Thoracic aorta (tissue), 2 donors: Measurements from ENCODE around the gene KLHL11. TPM values are rescaled to one million over a fixed set of nuclear protein-coding genes. Genes with fewer than 3 reads are reported as not detected.

ENCODE experiments used
- ATAC-seq: fragments of 150-250 bp; one replicate; pipeline ENCODE4 v1.8.0; 2017; ENCODE audit warnings: low read depth; ENCODE audit not compliant: insufficient number of reproducible peaks, low FRiP score
- DNase-seq: peaks from one replicate; pipeline ENCODE4 v3.0.0-alpha.2; 2020; ENCODE audit warnings: low spot score
- H3K27ac ChIP-seq, 2 donors: fragments of 200-600 bp; sonication (generic); 1 replicate in 1 of 2; 2 replicates in 1 of 2; pipeline ENCODE4 v1.5.1; 2016; ENCODE audit warnings: mild to moderate bottlenecking in 2 of 2, moderate library complexity in 2 of 2
- H3K27me3 ChIP-seq: fragments of 200-600 bp; sonication (generic); replicated peaks from 2 replicates; pipeline ENCODE4 v1.6.0; 2016; ENCODE audit warnings: mild to moderate bottlenecking; ENCODE audit not compliant: insufficient read depth
- H3K36me3 ChIP-seq: fragments of 200-600 bp; sonication (generic); one replicate; pipeline ENCODE4 v1.5.1; 2016
- H3K4me1 ChIP-seq, 2 donors: fragments of 200-600 bp; sonication (generic); 1 replicate in 1 of 2; 2 replicates in 1 of 2; pipeline versions ENCODE4 v1.5.1 to v1.6.0; 2016; ENCODE audit warnings: low read depth in 2 of 2, mild to moderate bottlenecking in 1 of 2; ENCODE audit not compliant: control insufficient read depth in 1 of 2
- H3K4me3 ChIP-seq: fragments of 200-600 bp; sonication (generic); 2 replicates; pipeline ENCODE4 v1.5.1; 2016; ENCODE audit warnings: mild to moderate bottlenecking
- H3K9me3 ChIP-seq: fragments of 200-600 bp; sonication (generic); 2 replicates; pipeline ENCODE4 v1.5.1; 2016
- total RNA-seq, 2 donors: library from RNA; depleted of rRNA; stranded (reverse); fragments of >200 nt; gene quantifications; one replicate each; pipeline versions ENCODE4 v1.1.0 to v1.2.3, GENCODE V29; 2016
- TF ChIP-seq, protein P1 (sequence below): fragments of 200-600 bp; sonication (generic); IDR thresholded peaks from one replicate; pipeline ENCODE4 v1.5.1; 2019; ENCODE audit warnings: antibody characterized with exemption

The KLHL11 gene
- total RNA-seq, 2 donors from 2014 or later = 22.6 to 28.6 TPM

DNA sequence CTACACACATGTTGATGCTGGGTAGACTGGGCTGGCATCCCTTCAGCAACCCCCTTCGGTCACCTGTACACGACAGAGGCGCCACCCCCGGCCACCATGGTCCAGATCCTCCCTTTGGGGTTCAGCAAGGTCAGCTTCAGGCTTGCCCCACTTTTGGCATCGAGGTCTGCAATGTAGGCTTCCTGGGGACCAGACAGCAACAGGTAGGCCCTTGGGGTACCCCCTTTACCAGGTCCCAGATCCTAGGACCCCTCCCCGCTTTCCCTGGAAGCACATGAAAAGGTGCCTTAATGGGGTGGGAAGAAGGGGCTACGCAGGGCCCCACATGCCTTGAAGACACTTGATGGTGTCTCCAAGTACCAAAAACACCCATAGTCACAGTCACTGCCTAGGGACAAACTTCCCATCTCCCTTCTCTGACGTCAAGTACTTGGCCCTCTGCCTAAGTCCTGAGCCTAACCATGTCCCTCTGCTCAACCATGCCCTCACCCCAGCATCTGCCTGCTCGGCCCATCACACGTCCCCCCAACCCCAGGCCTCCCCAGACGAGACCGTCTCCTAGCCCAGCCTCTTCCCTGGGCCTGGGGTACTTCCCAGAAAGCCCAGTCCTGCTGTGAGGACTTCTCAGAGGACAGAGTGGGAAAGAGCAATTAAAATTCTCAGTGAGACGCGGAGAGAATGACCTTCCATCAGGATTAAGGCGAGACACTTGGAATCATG, 41.4 kb upstream of the KLHL11 start:
- no peak overlapping the region for H3K27ac ChIP-seq
- DNase-seq = no peak
- ATAC-seq = no peak
- H3K4me3 ChIP-seq = no peak overlapping the region
- H3K36me3 ChIP-seq = peaks cover 78% of the 10 kb centered on the region
- H3K9me3 ChIP-seq = no peaks in the 10 kb centered on the region
- H3K27me3 ChIP-seq = no peaks in the 10 kb centered on the region
- TF ChIP-seq, protein P1, sequence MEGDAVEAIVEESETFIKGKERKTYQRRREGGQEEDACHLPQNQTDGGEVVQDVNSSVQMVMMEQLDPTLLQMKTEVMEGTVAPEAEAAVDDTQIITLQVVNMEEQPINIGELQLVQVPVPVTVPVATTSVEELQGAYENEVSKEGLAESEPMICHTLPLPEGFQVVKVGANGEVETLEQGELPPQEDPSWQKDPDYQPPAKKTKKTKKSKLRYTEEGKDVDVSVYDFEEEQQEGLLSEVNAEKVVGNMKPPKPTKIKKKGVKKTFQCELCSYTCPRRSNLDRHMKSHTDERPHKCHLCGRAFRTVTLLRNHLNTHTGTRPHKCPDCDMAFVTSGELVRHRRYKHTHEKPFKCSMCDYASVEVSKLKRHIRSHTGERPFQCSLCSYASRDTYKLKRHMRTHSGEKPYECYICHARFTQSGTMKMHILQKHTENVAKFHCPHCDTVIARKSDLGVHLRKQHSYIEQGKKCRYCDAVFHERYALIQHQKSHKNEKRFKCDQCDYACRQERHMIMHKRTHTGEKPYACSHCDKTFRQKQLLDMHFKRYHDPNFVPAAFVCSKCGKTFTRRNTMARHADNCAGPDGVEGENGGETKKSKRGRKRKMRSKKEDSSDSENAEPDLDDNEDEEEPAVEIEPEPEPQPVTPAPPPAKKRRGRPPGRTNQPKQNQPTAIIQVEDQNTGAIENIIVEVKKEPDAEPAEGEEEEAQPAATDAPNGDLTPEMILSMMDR = no peak
- H3K4me1 ChIP-seq = no peaks in the 10 kb centered on the region

DNA sequence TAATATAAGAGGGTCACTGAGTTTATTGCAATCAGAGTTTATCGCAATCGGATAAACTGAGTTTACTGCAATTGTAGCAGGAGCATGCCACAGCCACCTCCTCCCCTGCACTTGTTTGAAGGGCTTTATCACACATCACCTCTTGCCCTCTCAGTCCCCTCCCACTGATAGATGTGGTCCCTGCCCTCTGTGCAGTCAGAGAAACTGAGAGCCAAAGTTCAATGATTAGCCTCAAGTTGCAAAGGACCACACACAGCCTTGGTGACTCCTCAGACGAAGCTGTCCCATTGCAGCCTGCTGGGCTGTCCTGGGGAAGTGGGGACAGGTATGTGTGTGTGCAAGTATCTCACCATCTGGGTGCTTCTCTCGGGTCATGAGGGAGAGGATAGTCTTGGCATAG, 39.9 kb upstream of the KLHL11 start:
- Histone ChIP-seq H3K4me1 (no peaks in the 10 kb centered on the region), H3K36me3 (peaks cover 69% of the 10 kb centered on the region), H3K27ac (no peak overlapping the region), H3K27me3 (no peaks in the 10 kb centered on the region), H3K9me3 (no peaks in the 10 kb centered on the region), H3K4me3 (no peak overlapping the region)
- DNase-seq (no peak), ATAC-seq (no peak)
- TF ChIP-seq, protein P1 = no peak

DNA sequence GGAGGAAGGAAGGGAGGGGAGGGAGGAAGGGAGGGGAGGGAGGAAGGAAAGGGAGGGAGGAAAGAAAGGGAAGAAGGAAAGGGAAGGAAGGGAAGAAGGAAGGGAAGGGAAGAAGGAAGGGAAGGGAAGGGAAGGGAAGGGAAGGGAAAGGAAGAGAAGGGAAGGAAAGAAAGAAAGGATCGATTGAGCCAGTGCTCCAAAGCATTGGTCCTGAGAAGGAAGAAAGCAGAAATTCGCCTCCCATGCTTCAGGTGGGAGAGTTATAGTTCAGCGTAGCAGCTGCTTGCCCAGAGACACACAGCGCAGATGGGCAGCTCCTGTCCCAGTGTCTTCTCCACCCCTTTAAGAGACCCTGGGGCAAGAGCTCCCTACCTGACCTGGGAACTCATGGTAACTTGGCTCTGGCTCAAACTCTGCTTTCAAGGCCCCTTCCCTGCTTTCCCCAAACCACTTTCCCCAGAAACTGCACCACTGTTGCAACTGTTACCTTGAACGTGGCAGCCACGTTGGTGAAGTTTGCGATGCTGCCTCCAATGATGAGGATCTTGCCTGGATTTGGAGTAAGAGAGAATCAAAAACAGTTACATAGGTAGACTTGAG, 39.1 kb upstream of the KLHL11 start:
- ATAC-seq = no peak
- Histone ChIP-seq H3K4me1 (no peaks in the 10 kb centered on the region), H3K27me3 (no peaks in the 10 kb centered on the region), H3K4me3 (no peak overlapping the region), H3K9me3 (no peaks in the 10 kb centered on the region), H3K27ac (no peak overlapping the region), H3K36me3 (peaks cover 66% of the 10 kb centered on the region)
- TF ChIP-seq, protein P1 = no peak
- DNase-seq = no peak

DNA sequence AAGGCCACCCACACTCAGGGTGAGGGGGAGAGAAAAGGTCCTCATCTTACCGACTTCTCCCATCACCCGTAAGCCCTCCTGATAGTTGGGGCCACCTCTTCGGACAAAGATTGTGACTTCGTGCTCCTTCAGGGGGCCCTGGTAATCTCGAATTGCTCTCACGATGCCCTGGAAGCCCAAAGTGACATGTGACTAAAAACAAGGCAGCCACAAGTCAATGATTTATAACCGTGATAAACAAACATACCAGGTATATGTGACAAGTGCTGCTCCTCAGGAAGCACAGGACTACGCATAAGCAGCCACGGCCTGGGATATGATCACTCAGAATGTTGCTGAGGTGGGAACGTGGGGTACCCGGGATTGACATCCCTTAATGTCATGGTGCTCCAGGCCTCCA, 36.4 kb upstream of the KLHL11 start:
- no peaks in the 10 kb centered on the region for H3K27me3 ChIP-seq
- H3K4me3 ChIP-seq = no peak overlapping the region
- no peaks in the 10 kb centered on the region for H3K9me3 ChIP-seq
- no peak overlapping the region for H3K27ac ChIP-seq
- DNase-seq (no peak), ATAC-seq (no peak)
- H3K4me1 ChIP-seq = no peaks in the 10 kb centered on the region
- TF ChIP-seq, protein P1 = no peak
- H3K36me3 ChIP-seq = peaks cover 71% of the 10 kb centered on the region

DNA sequence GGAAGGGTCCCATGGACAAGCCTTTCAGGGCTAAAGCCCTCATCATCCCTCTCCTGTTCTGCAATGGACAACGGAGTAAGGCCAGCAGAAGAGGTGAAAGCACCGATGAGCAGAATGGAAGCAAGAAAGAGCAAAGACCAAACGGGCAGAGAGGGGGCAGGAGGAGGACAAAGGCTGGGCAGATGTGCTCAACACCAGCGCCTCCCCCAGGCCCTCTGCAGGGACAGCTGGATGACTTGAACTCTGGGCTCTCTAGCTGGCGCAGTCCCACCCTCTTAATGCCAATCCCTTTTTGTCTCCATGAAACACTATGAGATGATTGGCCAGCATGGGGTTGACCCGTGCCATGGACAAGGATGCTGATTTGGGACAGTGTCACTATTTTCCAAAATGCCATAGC, 31.5 kb upstream of the KLHL11 start:
- peaks cover 63% of the 10 kb centered on the region for H3K36me3 ChIP-seq
- H3K9me3 ChIP-seq = no peaks in the 10 kb centered on the region
- H3K27ac ChIP-seq = no peak overlapping the region
- no peak for ATAC-seq
- peaks cover 0 to 13% of the 10 kb centered on the region in 2 donors for H3K4me1 ChIP-seq
- no peak overlapping the region for H3K4me3 ChIP-seq
- H3K27me3 ChIP-seq = no peaks in the 10 kb centered on the region
- TF ChIP-seq, protein P1 = no peak
- no peak for DNase-seq
